ENCODE data around the gene CDH8. TPM values are rescaled to one million over a fixed set of nuclear protein-coding genes. Genes with fewer than 3 reads are reported as not detected.

CDH8 gene
- total and polyA plus RNA-seq, 4 donors: 0.02 to 3.1 (median 0.30) TPM

- Histone ChIP-seq H3K27ac (ENCODE audit: low read depth in 1 of 2, low read length in 1 of 2) (no peak overlapping the region), H3K9ac (ENCODE audit: insufficient read depth in 1 of 2, low read length in 2 of 2) (no peak overlapping the region), H3K4me3 (no peak overlapping the region), H3K4me1 (ENCODE audit: control insufficient read depth in 5 of 5, insufficient read depth in 5 of 5, low read length in 5 of 5) (no peaks in the 10 kb centered on the region), H3K36me3 (ENCODE audit: control insufficient read depth in 4 of 4, insufficient read depth in 4 of 4, low read length in 4 of 4) (no peaks in the 10 kb centered on the region), H3K9me3 (ENCODE audit: control insufficient read depth in 4 of 4, insufficient read depth in 3 of 4, low read length in 3 of 4) (no peaks in the 10 kb centered on the region), H3K27me3 (ENCODE audit: control insufficient read depth in 3 of 3, insufficient read depth in 3 of 3, low read length in 2 of 3) (no peaks in the 10 kb centered on the region)
- no peak for TF ChIP-seq CTCF (IDR thresholded peaks at IDR 0.05; ENCODE audit: control extremely low read depth, extremely low read depth)
- WGBS, 2 donors: 88 to 95% methylated on average over 4 of the region's 4 CpGs
- no peak for ATAC-seq (ENCODE audit: insufficient read depth, low FRiP score)
- DNase-seq: no peak
Observed at GRCh38 chr16:61654962-61655361, 381.3 kb downstream of the CDH8 start.

- no peak for DNase-seq
- H3K27ac ChIP-seq (ENCODE audit: low read depth in 1 of 2, low read length in 1 of 2): no peak overlapping the region
- no peak for TF ChIP-seq CTCF (IDR thresholded peaks at IDR 0.05; ENCODE audit: control extremely low read depth, extremely low read depth)
- no peaks in the 10 kb centered on the region for H3K4me1 ChIP-seq (ENCODE audit: control insufficient read depth in 5 of 5, insufficient read depth in 5 of 5, low read length in 5 of 5)
- H3K27me3 ChIP-seq (ENCODE audit: control insufficient read depth in 3 of 3, insufficient read depth in 3 of 3, low read length in 2 of 3): no peaks in the 10 kb centered on the region
- no peak for ATAC-seq (ENCODE audit: insufficient read depth, low FRiP score)
- no peaks in the 10 kb centered on the region for H3K9me3 ChIP-seq (ENCODE audit: control insufficient read depth in 4 of 4, insufficient read depth in 3 of 4, low read length in 3 of 4)
- no peak overlapping the region for H3K9ac ChIP-seq (ENCODE audit: insufficient read depth in 1 of 2, low read length in 2 of 2)
- WGBS, 2 donors: 87 to 92% methylated on average over 7 of the region's 7 CpGs
- no peaks in the 10 kb centered on the region for H3K36me3 ChIP-seq (ENCODE audit: control insufficient read depth in 4 of 4, insufficient read depth in 4 of 4, low read length in 4 of 4)
- H3K4me3 ChIP-seq: no peak overlapping the region
Observed at GRCh38 chr16:61653544-61653943, 382.7 kb downstream of the CDH8 start.

GRCh38 chr16:61645561-61645960 is 390.7 kb downstream of the CDH8 start:
- ATAC-seq (ENCODE audit: insufficient read depth, low FRiP score) (no peak), DNase-seq (peak in 1 of 3 donors; percentile 6)
- no peaks in the 10 kb centered on the region for H3K9me3 ChIP-seq (ENCODE audit: control insufficient read depth in 4 of 4, insufficient read depth in 3 of 4, low read length in 3 of 4)
- H3K4me1 ChIP-seq (ENCODE audit: control insufficient read depth in 5 of 5, insufficient read depth in 5 of 5, low read length in 5 of 5): peaks cover 0 to 4% (median 0%) of the 10 kb centered on the region in 5 donors
- TF ChIP-seq CTCF (IDR thresholded peaks at IDR 0.05; ENCODE audit: control extremely low read depth, extremely low read depth): no peak
- no peak overlapping the region for H3K27ac ChIP-seq (ENCODE audit: low read depth in 1 of 2, low read length in 1 of 2)
- H3K4me3 ChIP-seq: no peak overlapping the region
- H3K27me3 ChIP-seq (ENCODE audit: control insufficient read depth in 3 of 3, insufficient read depth in 3 of 3, low read length in 2 of 3): no peaks in the 10 kb centered on the region
- no peaks in the 10 kb centered on the region for H3K36me3 ChIP-seq (ENCODE audit: control insufficient read depth in 4 of 4, insufficient read depth in 4 of 4, low read length in 4 of 4)
- H3K9ac ChIP-seq (ENCODE audit: insufficient read depth in 1 of 2, low read length in 2 of 2): no peak overlapping the region

GRCh38 chr16:61644736-61645135 is 391.5 kb downstream of the CDH8 start:
- DNase-seq (peak in 2 of 3 donors; percentile 82 to 91), ATAC-seq (ENCODE audit: insufficient read depth, low FRiP score) (no peak)
- Histone ChIP-seq H3K4me3 (no peak overlapping the region), H3K4me1 (ENCODE audit: control insufficient read depth in 5 of 5, insufficient read depth in 5 of 5, low read length in 5 of 5) (peaks cover 0 to 4% (median 0%) of the 10 kb centered on the region in 5 donors), H3K9ac (ENCODE audit: insufficient read depth in 1 of 2, low read length in 2 of 2) (no peak overlapping the region), H3K27ac (ENCODE audit: low read depth in 1 of 2, low read length in 1 of 2) (no peak overlapping the region), H3K27me3 (ENCODE audit: control insufficient read depth in 3 of 3, insufficient read depth in 3 of 3, low read length in 2 of 3) (no peaks in the 10 kb centered on the region), H3K36me3 (ENCODE audit: control insufficient read depth in 4 of 4, insufficient read depth in 4 of 4, low read length in 4 of 4) (no peaks in the 10 kb centered on the region), H3K9me3 (ENCODE audit: control insufficient read depth in 4 of 4, insufficient read depth in 3 of 4, low read length in 3 of 4) (no peaks in the 10 kb centered on the region)
- no peak for TF ChIP-seq CTCF (IDR thresholded peaks at IDR 0.05; ENCODE audit: control extremely low read depth, extremely low read depth)
- WGBS, 2 donors: 75 to 87% methylated on average over 3 of the region's 3 CpGs
